ENCODE results near the gene SEMA4B. TPM values are rescaled to one million over a fixed set of nuclear protein-coding genes. Genes with fewer than 3 reads are reported as not detected.

The SEMA4B gene
- polyA plus RNA-seq, 12 donors: 3.5 to 19.7 (median 6.4) TPM; not detected in 1

DNA sequence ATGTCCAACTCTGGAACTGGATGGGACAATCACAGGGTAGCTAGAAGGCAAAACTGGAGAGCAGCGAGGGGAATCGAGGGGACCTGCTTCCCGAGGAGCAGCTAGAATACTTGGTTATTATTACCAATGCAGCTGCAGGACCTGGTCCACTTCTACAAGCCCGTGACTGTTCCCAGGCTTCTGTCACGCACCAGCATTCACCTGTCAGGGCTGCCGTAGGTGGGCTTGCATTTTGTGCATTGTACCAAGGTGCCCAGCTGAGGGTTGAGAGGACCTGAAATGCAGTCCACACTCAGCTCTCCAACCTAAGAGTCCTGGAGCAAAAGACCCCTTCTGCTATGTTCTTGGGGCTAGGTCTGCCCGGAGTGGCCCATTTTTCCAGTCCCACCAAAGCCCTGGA, 2.3 kb downstream of the SEMA4B start:
- DNase-seq: no peak

DNA sequence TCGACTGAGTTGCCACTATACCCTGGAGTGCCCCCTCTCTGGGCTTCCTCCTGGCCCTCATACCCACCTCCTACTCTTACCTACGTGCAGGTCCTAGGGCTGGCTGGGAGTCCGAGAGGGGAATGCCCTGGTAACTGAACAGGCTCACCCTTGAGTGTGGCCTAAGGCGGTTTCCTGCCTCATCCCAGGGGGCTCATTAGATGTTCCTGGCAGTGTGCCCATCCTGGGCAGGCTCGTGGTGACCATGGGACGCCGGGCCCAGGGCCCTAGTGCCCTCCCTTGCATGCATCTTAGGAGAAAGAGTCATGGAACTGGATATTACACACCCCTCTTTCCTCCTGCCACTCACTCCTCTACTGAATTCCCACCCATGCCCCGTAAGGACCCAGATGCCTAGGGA, 2.8 kb downstream of the SEMA4B start:
- no peak for DNase-seq

DNA sequence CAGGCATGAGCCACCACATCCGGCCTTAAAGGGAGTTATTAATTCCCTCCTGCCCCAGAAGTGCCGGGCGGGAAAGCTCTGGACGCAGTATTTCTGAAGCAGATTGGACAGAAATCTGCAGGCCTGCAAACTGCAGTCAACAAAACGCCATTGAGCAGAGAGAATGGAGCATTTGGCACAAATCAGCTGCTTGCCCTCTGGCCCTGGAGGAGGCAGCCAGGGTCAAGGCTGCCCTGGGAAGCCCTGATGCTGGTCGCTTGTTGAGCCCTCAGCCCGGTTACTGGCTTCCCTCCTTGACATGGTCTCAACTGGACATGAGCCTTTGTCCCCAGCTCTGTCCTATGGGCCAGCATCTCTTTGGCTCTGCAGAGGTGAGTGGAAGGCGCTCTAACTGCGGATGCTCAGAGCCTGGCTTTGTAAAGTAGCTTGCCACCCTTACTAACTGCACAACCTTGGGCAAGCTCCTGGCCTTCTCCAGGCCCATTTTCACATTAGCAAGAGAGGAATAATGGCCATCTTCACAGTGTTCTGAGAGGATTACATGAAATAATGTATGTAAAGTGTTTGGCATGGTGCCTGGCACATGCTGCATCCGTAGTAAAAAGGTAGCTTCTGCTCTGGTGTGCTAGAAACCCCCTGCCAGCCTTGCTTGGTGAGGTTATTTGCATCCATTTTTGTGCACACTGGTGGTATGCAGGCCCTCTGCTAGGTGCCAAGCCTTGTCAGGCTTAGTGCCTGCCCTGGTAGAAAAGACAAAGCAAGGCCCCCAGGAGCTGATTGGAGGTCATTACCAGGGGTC, 4.1 kb downstream of the SEMA4B start:
- DNase-seq: no peak

DNA sequence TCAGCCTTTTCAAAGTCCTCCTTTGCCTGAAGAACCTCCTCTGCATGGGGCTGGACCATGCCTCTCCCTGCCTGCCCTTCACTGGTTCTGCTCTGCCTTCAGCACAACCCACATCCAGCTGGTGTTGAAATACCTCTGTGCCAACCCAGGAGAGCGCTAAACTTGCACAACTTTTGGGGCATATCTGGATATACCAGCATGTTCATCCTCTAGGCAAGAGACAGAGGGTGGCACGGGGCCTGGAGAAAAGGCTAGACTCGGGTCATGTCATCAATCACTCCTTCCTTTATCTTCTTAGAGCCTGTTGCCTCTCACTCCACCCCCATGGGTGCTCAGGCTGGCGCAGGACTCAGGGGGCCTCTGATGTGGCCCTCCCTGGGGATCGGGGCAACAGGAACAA, 4.8 kb downstream of the SEMA4B start:
- no peak for DNase-seq

- no peak for DNase-seq
These were observed 6.1 kb downstream of the SEMA4B start for GRCh38 chr15:90207252-90207651.

- DNase-seq: no peak
These were observed 7.2 kb downstream of the SEMA4B start for GRCh38 chr15:90208356-90208755.

DNA sequence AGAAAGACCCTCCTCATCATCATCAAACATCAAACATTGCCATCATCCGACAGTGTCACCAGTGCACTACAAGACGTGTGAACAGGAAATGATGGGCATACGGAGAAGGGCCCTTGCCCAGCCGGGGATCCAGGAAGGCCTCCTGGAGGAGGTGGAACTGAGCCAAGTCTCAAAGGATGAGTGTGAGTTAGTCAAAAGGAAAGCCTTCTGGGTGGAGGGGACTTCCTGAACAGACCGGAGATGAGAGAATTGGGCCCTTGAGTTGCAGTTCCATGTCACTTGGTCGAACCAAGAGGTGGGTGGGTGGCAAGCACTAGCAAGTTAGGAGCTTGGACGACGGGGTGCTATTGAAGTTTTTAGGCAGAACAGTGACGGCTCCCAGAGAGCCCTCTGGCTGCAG, 8.5 kb downstream of the SEMA4B start:
- no peak for DNase-seq

- DNase-seq: no peak
These were observed 9.5 kb downstream of the SEMA4B start for GRCh38 chr15:90210593-90210992.

GRCh38 chr15:90211009-90211408, 9.9 kb downstream of the SEMA4B start:
- no peak for DNase-seq

DNA sequence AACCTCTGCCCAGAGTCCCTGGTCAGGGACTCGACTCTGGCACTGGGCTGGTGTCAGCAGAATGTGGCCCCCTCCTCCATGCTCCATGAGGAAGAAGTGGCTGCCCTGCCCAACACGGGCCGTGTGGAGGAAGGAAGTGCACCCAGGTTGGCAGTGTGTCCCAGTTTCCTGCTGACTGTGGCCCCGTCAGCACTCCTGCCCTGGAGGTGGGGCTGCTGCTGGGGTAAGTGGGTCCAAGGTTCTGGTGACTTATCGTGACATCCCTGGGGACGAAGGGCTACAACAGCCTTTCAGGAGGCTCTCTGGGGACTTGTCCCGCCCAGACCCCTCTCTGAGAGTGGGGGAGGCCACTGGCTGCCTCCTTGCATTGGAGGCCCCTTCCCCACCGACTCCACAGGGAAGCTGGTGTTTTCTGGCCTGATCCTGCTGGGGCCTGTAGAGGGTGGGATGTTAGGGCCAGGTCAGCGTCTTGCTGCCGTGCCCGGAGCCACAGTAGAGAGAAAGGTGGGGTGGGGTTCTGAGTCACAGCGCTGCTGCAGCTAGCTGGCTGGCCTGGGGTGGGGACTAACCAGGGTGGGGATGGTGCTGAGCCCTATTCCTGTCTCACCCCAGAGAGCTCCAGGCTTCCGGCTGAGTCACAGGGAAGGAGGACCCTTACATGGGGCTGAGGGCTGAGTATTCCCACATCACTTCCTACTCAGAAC, 10.5 kb downstream of the SEMA4B start:
- no peak for DNase-seq

- no peak for DNase-seq
These were observed 11.3 kb downstream of the SEMA4B start for GRCh38 chr15:90212221-90213098.

DNA sequence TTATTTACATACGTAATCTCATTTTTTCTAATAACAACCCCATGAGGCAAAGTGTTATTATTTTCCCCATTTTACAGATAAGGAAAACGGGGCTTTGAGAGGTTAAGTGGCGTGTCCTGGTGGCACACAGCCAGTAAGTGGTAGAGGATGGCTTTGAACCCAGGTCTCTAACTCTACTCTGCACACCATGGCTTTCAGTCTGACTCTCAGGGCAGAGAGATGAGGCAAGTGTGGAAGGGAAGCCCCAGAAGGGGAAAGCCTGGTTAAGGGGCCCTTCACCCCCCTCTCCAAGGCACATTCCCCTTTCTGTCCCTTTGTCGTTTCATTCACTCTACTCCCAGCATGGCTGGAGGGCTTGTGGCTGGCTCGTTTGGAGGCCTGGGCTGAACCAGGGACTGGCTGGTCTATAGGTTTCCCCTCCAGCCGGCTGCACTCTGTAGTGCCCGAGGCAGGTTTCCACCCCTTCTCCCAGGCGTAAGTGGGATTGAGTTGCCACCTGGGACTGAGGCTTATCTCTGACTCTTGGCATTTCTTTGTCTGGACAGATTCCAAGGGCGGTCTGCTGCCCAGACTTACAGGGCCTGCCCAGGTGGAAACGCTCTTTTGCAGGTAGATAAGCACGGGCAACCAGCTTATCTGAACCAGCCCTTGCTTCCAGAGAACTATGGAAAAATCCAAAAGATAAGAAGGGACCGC, 12.1 kb downstream of the SEMA4B start:
- no peak for DNase-seq

GRCh38 chr15:90213818-90214204, 12.7 kb downstream of the SEMA4B start:
- no peak for DNase-seq

DNA sequence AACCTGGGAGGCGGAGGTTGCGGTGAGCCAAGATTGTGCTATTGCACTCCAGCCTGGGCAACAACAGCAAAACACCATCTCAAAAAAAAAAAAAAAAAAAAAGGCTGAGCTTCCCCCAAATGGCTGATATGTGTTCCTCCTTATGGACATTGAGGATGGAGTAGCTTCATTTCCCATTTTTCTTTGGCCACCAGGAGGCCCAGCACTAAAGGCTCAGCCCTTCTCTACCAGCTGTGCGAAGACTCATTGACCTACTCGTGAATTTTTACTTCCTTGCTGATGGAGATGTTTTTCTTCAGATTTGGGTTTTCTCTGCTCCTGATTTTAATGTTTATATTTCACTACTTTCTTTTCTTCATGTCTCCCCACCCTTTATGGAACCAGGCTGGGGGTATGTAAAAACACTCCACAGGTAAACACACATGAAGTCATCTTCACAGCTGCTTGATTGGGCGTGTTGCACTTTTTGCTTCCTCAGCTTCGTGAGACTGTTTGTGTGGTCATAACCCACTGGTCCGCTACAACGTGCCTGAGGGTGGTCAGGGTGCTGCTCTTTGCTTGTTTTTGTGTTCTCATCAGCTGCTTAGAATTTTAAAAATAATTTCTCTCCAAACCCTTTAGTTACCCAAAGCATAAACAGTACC, 13.5 kb downstream of the SEMA4B start:
- no peak for DNase-seq

DNA sequence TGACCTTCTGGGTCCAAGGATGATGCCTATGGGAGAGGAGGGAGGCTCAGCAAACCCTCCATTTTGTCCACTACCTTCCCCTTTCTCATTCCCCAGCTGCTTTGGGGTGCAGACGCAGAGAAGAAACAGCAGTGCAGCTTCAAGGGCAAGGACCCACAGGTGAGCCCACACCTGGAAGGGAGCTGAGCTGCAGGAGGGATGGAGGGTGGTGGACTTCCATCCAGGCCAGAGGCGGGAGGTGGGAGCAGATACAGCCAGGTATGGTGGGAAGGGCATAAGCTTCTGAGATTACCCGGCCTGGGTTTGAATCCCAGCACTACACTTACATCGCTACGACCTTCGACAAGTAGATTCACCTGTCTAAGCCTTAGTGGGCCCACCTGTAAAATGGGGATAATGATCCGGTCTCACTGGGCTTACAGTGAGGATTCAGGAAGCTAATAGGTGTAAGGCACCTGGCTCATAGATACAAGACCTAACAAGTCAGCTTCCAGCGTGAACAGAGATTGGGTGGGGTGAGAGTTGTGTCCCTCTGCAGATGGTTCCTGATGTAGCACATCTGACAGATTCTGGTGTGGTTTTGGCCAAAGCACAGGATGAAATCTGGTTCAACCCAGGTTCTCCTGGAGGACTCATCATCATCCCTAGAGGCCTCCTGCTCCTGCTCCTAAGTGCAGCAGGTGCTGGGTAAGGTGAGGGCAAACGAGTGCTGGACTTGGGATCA, 16.7 kb downstream of the SEMA4B start:
- no peak for DNase-seq

- no peak for DNase-seq
These were observed 18.5 kb downstream of the SEMA4B start for GRCh38 chr15:90219421-90220141.

- peak; percentile 60 for DNase-seq
These were observed 20.2 kb downstream of the SEMA4B start for GRCh38 chr15:90221246-90221900.

DNA sequence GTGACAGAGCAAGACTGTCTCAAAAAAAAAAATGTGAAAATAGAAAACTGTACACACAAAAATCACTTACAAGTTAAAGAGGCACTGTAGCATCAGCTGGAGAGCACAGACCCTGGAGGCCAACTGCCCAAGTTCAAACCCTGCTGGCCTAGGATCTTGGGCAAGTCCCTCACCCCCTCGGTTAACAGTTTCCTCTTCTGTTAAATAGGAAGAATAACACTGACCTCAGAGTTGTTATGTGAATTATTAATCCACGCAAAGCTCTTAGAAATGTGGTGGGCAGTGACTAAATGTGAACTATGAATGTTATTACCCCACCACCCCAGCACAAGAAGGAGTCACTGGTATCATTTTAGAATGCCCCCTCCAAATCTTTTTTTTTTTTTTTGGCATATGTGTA, 21.4 kb downstream of the SEMA4B start:
- no peak for DNase-seq

DNA sequence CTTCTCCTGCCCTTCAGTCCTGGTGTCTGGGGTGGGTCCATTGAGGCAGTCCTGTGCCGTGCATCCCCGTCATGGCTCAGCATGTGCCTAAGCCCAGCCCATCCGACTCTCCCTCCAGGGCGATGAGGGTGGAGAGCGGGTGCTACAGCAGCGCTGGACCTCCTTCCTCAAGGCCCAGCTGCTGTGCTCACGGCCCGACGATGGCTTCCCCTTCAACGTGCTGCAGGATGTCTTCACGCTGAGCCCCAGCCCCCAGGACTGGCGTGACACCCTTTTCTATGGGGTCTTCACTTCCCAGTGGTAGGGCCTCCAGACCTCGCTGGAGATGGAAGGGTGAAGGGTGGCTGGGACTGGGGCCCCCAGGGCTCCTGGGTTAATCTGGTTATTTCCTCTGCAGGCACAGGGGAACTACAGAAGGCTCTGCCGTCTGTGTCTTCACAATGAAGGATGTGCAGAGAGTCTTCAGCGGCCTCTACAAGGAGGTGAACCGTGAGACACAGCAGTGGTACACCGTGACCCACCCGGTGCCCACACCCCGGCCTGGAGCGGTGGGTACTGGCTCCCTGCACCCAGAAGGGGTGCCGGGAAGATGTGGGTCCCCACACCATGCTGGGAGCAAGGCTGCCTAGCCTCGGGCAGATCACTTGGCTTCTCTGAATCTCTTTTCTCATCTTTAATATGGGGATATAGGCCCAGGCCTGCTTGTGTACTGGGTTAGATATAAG, 22.5 kb downstream of the SEMA4B start:
- DNase-seq: no peak
